ENCODE data around the gene RAP1GAP2.

The RAP1GAP2 gene

GRCh38 chr17:2786176-2786881 lies 9.9 kb upstream of the RAP1GAP2 start:
- DNase-seq, result peak; percentile 67

GRCh38 chr17:2789700-2790099 lies 6.5 kb upstream of the RAP1GAP2 start:
- DNase-seq, result no peak

GRCh38 chr17:2792366-2793169 lies 3.7 kb upstream of the RAP1GAP2 start:
- peak; percentile 55 for DNase-seq

- DNase-seq, result no peak
Measured at GRCh38 chr17:2794111-2794803, 2.0 kb upstream of the RAP1GAP2 start.

GRCh38 chr17:2795441-2796163 lies 636 bp upstream of the RAP1GAP2 start:
- peak; percentile 23 for DNase-seq

- DNase-seq, result no peak
Measured at GRCh38 chr17:2797226-2797625, 988 bp downstream of the RAP1GAP2 start.

- DNase-seq, result no peak
Measured at GRCh38 chr17:2797637-2798036, 1.4 kb downstream of the RAP1GAP2 start.

- no peak for DNase-seq
Measured at GRCh38 chr17:2798188-2798587, 1.9 kb downstream of the RAP1GAP2 start.

GRCh38 chr17:2798678-2799077 lies 2.4 kb downstream of the RAP1GAP2 start:
- peak; percentile 23 for DNase-seq

GRCh38 chr17:2799653-2800052 lies 3.4 kb downstream of the RAP1GAP2 start:
- no peak for DNase-seq

GRCh38 chr17:2800367-2800766 lies 4.1 kb downstream of the RAP1GAP2 start:
- DNase-seq, result no peak

GRCh38 chr17:2801841-2802240 lies 5.6 kb downstream of the RAP1GAP2 start:
- no peak for DNase-seq

GRCh38 chr17:2802574-2802973 lies 6.3 kb downstream of the RAP1GAP2 start:
- no peak for DNase-seq

- DNase-seq, result no peak
Measured at GRCh38 chr17:2803386-2803785, 7.1 kb downstream of the RAP1GAP2 start.

GRCh38 chr17:2803971-2804370 lies 7.7 kb downstream of the RAP1GAP2 start:
- DNase-seq, result no peak

GRCh38 chr17:2804912-2805311 lies 8.7 kb downstream of the RAP1GAP2 start:
- DNase-seq, result no peak

GRCh38 chr17:2805961-2806360 lies 9.7 kb downstream of the RAP1GAP2 start:
- no peak for DNase-seq

GRCh38 chr17:2808367-2809335 lies 12.4 kb downstream of the RAP1GAP2 start:
- DNase-seq, result no peak

- no peak for DNase-seq
Measured at GRCh38 chr17:2809337-2809736, 13.1 kb downstream of the RAP1GAP2 start.

GRCh38 chr17:2814049-2814448 lies 17.8 kb downstream of the RAP1GAP2 start:
- no peak for DNase-seq

GRCh38 chr17:2814481-2815341 lies 18.5 kb downstream of the RAP1GAP2 start:
- peak; percentile 54 for DNase-seq
